Measurements from ENCODE around the gene TTLL6. TPM values are rescaled to one million over a fixed set of nuclear protein-coding genes. Genes with fewer than 3 reads are reported as not detected.

Gene TTLL6
- polyA plus RNA-seq, 1 donor from 2014 or later: not detected

DNA sequence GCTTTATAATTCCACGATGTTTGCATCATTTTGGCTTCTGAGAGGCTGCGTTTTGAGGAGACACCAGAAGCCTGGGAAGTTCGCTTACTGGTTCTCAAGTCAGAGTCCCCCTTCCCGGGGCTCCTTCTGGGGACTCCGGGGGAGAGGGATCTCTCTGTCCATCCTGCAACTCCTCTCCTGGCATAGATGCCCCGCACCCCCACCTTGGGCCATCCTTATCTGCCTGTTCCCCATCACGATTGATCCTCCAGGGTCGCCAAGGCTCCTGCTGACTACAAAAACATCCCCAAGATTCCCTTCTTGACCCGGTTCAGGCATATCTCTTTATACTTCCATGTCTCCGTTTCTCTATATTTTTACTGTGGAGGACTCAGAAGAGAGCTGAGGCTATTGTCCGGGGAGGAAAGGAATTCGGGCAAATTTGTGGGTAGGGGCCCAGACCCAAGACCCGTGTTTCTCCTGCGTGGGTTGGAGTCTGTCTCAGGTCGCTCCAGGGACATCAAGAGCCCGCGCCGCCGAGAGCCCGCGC lies 70.0 kb downstream of the TTLL6 start:
- H3K36me3 ChIP-seq (ENCODE audit: insufficient read depth, low read length): no peaks in the 10 kb centered on the region
- H3K27me3 ChIP-seq (ENCODE audit: insufficient read depth, low read depth, low read length): peaks cover 100% of the 10 kb centered on the region
- H4K20me1 ChIP-seq (ENCODE audit: insufficient read depth): no peaks in the 10 kb centered on the region
- no peak overlapping the region for H3K4me3 ChIP-seq (ENCODE audit: low read length)
- H3K79me2 ChIP-seq (replicated peaks; ENCODE audit: insufficient read depth, low read length): no peaks in the 10 kb centered on the region
- no peak overlapping the region for H3K9ac ChIP-seq (ENCODE audit: low read length)
- TF ChIP-seq EZH2 (IDR thresholded peaks at IDR 0.05; ENCODE audit: borderline replicate concordance, insufficient read depth, low read length, poor library complexity, severe bottlenecking) (no peak), EP300 (conservative IDR thresholded peaks at IDR 0.05; ENCODE audit: poor library complexity, severe bottlenecking) (no peak), TAF1 (IDR thresholded peaks at IDR 0.05; ENCODE audit: low read depth) (no peak), MXI1 (conservative IDR thresholded peaks at IDR 0.05; ENCODE audit: poor library complexity, severe bottlenecking) (no peak), RAD21 (conservative IDR thresholded peaks at IDR 0.05) (no peak), SMC3 (conservative IDR thresholded peaks at IDR 0.05; ENCODE audit: poor library complexity) (no peak), POLR2AphosphoS5 (IDR thresholded peaks at IDR 0.05) (no peak)
- TF ChIP-seq, protein P1, sequence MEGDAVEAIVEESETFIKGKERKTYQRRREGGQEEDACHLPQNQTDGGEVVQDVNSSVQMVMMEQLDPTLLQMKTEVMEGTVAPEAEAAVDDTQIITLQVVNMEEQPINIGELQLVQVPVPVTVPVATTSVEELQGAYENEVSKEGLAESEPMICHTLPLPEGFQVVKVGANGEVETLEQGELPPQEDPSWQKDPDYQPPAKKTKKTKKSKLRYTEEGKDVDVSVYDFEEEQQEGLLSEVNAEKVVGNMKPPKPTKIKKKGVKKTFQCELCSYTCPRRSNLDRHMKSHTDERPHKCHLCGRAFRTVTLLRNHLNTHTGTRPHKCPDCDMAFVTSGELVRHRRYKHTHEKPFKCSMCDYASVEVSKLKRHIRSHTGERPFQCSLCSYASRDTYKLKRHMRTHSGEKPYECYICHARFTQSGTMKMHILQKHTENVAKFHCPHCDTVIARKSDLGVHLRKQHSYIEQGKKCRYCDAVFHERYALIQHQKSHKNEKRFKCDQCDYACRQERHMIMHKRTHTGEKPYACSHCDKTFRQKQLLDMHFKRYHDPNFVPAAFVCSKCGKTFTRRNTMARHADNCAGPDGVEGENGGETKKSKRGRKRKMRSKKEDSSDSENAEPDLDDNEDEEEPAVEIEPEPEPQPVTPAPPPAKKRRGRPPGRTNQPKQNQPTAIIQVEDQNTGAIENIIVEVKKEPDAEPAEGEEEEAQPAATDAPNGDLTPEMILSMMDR (IDR thresholded peaks at IDR 0.05; ENCODE audit: poor library complexity, severe bottlenecking): no peak
- TF ChIP-seq, protein P2, sequence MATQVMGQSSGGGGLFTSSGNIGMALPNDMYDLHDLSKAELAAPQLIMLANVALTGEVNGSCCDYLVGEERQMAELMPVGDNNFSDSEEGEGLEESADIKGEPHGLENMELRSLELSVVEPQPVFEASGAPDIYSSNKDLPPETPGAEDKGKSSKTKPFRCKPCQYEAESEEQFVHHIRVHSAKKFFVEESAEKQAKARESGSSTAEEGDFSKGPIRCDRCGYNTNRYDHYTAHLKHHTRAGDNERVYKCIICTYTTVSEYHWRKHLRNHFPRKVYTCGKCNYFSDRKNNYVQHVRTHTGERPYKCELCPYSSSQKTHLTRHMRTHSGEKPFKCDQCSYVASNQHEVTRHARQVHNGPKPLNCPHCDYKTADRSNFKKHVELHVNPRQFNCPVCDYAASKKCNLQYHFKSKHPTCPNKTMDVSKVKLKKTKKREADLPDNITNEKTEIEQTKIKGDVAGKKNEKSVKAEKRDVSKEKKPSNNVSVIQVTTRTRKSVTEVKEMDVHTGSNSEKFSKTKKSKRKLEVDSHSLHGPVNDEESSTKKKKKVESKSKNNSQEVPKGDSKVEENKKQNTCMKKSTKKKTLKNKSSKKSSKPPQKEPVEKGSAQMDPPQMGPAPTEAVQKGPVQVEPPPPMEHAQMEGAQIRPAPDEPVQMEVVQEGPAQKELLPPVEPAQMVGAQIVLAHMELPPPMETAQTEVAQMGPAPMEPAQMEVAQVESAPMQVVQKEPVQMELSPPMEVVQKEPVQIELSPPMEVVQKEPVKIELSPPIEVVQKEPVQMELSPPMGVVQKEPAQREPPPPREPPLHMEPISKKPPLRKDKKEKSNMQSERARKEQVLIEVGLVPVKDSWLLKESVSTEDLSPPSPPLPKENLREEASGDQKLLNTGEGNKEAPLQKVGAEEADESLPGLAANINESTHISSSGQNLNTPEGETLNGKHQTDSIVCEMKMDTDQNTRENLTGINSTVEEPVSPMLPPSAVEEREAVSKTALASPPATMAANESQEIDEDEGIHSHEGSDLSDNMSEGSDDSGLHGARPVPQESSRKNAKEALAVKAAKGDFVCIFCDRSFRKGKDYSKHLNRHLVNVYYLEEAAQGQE (IDR thresholded peaks at IDR 0.05; ENCODE audit: borderline replicate concordance): no peak
- no peak overlapping the region for H3K27ac ChIP-seq (ENCODE audit: low read length)
- H2AFZ ChIP-seq (ENCODE audit: low read depth, low read length): no peak overlapping the region
- H3K9me2 ChIP-seq (ENCODE audit: insufficient read depth, low read length): no peaks in the 10 kb centered on the region
- no peak overlapping the region for H3K4me2 ChIP-seq (ENCODE audit: low read length)
- H3F3A ChIP-seq (ENCODE audit: insufficient read depth, low read length, poor library complexity, severe bottlenecking): no peaks in the 10 kb centered on the region
- no peaks in the 10 kb centered on the region for H3K9me3 ChIP-seq (ENCODE audit: low read length)

DNA sequence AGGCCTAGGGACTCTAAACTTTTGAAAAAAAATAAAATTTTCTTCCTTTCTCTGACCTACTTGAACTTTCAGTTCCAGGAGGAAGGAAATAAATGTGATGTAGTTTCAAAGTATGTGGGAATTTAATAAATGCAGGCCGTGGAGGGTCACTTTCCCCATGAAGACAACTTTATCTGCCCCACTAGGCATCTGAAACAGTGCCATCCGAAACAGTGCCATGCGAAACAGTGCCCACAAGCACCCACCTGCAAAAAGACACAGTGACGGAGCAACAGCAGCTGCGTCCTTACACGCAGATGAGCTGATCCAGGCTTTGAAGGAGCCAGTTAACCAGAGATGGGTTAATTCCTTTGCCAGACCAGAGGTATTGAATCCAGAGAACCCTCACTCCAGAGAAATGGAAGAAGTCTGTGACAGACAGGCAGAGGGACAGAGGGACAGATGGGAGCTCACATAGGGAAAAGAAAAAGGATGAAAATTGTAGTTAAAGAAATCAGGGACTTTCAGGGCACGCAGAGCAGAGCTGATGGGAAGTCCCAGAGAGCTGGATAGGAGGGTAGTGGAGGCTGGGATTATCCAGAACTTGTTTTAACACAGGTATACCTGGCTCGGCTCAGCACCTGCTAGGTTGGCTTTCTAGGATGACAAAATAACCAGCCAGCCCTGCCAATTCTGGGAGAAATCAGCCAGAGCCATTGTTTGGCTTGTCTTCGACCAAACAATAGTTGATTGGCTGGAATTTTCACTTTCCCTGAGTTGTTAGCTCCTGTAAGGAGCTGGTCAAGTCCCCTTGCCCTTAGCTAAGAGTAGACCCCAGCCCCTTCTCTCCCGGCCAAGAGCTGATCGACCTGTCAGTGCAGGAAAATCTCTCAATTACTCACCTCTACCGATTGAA lies 71.4 kb downstream of the TTLL6 start:
- Histone ChIP-seq H3K79me2 (replicated peaks; ENCODE audit: insufficient read depth, low read length) (no peaks in the 10 kb centered on the region), H3K4me3 (ENCODE audit: low read length) (no peak overlapping the region), H3K9me3 (ENCODE audit: low read length) (no peaks in the 10 kb centered on the region), H4K20me1 (ENCODE audit: insufficient read depth) (no peaks in the 10 kb centered on the region), H3K27me3 (ENCODE audit: insufficient read depth, low read depth, low read length) (peaks cover 99% of the 10 kb centered on the region), H3K4me2 (ENCODE audit: low read length) (no peak overlapping the region), H3K36me3 (ENCODE audit: insufficient read depth, low read length) (no peaks in the 10 kb centered on the region), H3K27ac (ENCODE audit: low read length) (no peak overlapping the region), H3K9me2 (ENCODE audit: insufficient read depth, low read length) (no peaks in the 10 kb centered on the region), H2AFZ (ENCODE audit: low read depth, low read length) (no peak overlapping the region), H3K9ac (ENCODE audit: low read length) (no peak overlapping the region), H3F3A (ENCODE audit: insufficient read depth, low read length, poor library complexity, severe bottlenecking) (no peaks in the 10 kb centered on the region)
- TF ChIP-seq POLR2AphosphoS5 (IDR thresholded peaks at IDR 0.05) (no peak), RAD21 (conservative IDR thresholded peaks at IDR 0.05) (no peak), MXI1 (conservative IDR thresholded peaks at IDR 0.05; ENCODE audit: poor library complexity, severe bottlenecking) (no peak), EZH2 (IDR thresholded peaks at IDR 0.05; ENCODE audit: borderline replicate concordance, insufficient read depth, low read length, poor library complexity, severe bottlenecking) (no peak), TAF1 (IDR thresholded peaks at IDR 0.05; ENCODE audit: low read depth) (no peak), SMC3 (conservative IDR thresholded peaks at IDR 0.05; ENCODE audit: poor library complexity) (no peak), EP300 (conservative IDR thresholded peaks at IDR 0.05; ENCODE audit: poor library complexity, severe bottlenecking) (no peak)
- TF ChIP-seq, protein P1 (IDR thresholded peaks at IDR 0.05; ENCODE audit: poor library complexity, severe bottlenecking): no peak
- TF ChIP-seq, protein P2 (IDR thresholded peaks at IDR 0.05; ENCODE audit: borderline replicate concordance): no peak
